Measurements from ENCODE around the gene CRTAP. TPM values are rescaled to one million over a fixed set of nuclear protein-coding genes. Genes with fewer than 3 reads are reported as not detected.
A peak's percentile ranks its signal among the peaks of the same experiment; 100 is the strongest.

The CRTAP gene
- total RNA-seq, 1 donor from 2014 or later = 147 TPM

DNA sequence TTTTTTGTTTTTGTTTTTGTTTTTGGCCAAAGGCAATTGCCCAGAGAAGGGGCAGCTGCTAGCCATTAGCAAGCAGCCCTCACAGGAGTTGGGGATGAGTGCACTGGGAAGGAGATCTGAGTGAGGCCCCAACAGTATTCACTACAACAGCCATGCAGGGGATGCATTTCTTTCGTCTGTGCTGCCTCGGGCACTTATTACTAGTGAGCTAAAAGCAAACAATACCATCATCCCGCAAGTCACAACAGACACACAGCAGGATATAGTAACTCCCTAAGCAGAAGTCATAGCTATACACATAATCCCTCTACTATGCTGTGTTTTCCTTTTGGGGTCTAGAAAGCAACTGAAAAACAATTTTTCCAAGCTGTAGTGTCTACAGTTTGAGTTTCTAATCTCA, 27.2 kb downstream of the CRTAP start:
- H3K9me3 Mint-ChIP-seq = no peaks in the 10 kb centered on the region
- H3K4me1 Mint-ChIP-seq = peaks cover 11% of the 10 kb centered on the region
- H3K36me3 Mint-ChIP-seq (ENCODE audit: low read depth) = peaks cover 40% of the 10 kb centered on the region

DNA sequence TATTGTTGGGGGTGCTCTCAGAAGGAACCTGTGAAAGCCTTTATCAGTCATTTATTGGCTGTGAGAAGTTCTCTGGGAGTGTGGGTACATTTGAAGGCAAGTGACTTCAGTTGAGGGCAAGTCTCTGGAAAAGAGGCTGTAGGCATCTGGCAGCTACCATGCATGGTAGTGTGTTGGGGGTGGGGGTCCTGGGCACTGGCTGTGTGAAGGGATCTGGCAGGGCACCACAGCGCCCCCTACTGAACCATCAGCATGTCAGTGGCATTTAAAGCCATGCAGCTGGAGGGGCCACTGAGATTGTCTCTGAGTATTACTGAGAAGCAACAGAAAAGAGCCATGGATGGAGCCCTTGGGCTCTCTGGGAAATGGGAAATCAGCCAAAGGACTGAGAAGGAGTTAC, 30.6 kb downstream of the CRTAP start:
- Mint-ChIP-seq H3K36me3 (ENCODE audit: low read depth) (peaks cover 40% of the 10 kb centered on the region), H3K4me1 (peaks cover 20% of the 10 kb centered on the region), H3K9me3 (no peaks in the 10 kb centered on the region), H3K27me3 (ENCODE audit: low read depth) (no peaks in the 10 kb centered on the region), H3K27ac (ENCODE audit: unreplicated experiment) (no peak overlapping the region), H3K4me3 (no peak overlapping the region)
- DNase-seq (ENCODE audit: low read depth, low spot score) = no peak
- TF ChIP-seq, protein P1, sequence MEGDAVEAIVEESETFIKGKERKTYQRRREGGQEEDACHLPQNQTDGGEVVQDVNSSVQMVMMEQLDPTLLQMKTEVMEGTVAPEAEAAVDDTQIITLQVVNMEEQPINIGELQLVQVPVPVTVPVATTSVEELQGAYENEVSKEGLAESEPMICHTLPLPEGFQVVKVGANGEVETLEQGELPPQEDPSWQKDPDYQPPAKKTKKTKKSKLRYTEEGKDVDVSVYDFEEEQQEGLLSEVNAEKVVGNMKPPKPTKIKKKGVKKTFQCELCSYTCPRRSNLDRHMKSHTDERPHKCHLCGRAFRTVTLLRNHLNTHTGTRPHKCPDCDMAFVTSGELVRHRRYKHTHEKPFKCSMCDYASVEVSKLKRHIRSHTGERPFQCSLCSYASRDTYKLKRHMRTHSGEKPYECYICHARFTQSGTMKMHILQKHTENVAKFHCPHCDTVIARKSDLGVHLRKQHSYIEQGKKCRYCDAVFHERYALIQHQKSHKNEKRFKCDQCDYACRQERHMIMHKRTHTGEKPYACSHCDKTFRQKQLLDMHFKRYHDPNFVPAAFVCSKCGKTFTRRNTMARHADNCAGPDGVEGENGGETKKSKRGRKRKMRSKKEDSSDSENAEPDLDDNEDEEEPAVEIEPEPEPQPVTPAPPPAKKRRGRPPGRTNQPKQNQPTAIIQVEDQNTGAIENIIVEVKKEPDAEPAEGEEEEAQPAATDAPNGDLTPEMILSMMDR (conservative IDR thresholded peaks at IDR 0.05) = peak; percentile 33

More for the DNA sequence above, 27.2 kb downstream of the CRTAP start:
- no peaks in the 10 kb centered on the region for H3K27me3 Mint-ChIP-seq (ENCODE audit: low read depth)
- TF ChIP-seq, protein P1 (conservative IDR thresholded peaks at IDR 0.05) = no peak
- H3K4me3 Mint-ChIP-seq = no peak overlapping the region
- H3K27ac Mint-ChIP-seq (ENCODE audit: unreplicated experiment) = no peak overlapping the region
- DNase-seq (ENCODE audit: low read depth, low spot score) = no peak

DNA sequence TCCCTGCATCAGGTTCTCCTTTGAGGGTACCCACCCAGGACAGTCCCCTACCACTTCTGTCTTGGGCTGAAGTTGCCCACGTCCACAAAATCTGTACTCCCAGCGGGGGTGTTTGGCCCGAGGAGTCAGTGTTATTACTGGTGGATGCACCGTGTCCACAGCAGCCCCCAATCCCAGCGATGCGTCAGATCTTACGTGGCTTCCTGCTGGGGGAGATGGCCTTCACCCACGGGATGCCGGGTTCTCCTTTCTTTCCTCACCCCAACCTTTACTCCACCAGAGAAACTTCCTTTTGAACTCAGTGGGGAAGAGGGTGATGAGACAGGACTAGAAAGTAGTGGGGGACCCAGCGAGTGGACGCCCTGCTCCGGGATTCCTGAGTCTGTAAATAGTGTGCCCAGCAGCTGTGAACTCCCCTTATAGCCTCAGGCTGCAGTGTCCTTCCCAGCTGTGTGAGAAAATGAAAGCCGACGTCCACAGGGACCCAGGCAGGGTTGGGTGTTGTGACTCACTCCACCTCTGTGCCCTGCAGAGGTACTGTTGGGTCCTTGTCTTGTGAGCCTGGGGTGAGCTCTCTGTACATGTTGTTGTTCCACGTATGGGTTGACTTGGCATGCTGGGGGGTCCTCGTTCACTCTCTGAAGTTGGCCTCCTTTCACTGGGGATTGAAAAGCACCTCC, 31.5 kb downstream of the CRTAP start:
- Mint-ChIP-seq H3K36me3 (ENCODE audit: low read depth) (peaks cover 40% of the 10 kb centered on the region), H3K27ac (ENCODE audit: unreplicated experiment) (no peak overlapping the region), H3K4me3 (no peak overlapping the region), H3K27me3 (ENCODE audit: low read depth) (no peaks in the 10 kb centered on the region), H3K4me1 (peaks cover 20% of the 10 kb centered on the region), H3K9me3 (no peaks in the 10 kb centered on the region)
- TF ChIP-seq, protein P1 (conservative IDR thresholded peaks at IDR 0.05) = no peak
- DNase-seq (ENCODE audit: low read depth, low spot score) = no peak

DNA sequence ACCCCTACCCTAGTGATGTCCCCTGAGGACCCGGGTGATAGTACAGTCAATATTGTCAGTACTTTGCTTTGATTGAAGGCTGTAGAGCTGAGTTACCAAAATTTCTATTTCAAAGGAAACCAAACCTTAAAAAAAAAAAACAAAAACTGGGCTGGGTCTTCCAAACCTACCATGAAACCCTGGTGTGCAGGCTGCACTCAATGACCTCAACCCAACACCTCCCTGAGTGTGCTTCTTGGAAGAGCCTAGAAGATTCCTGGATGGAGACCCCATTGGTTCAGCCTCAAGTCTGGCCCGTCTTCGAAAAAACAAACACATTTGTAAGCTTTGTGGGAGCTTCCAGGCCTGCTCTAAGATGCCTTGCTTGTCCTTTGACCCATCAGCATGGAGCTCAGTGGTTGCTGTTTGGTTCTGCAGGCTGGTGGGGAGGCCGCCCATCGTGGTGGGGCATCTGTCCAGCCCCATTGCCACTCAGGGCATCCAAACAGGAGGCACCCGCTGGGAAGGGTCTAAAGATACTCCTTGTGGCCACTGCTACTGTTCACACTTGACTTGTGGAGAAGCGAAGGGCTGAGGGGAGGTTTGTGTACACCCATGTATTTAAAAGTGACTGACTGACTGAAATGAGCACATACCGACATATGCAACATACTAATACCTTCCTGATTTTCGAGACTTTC, 32.2 kb downstream of the CRTAP start:
- Mint-ChIP-seq H3K27me3 (ENCODE audit: low read depth) (no peaks in the 10 kb centered on the region), H3K9me3 (no peaks in the 10 kb centered on the region), H3K36me3 (ENCODE audit: low read depth) (peaks cover 40% of the 10 kb centered on the region), H3K27ac (ENCODE audit: unreplicated experiment) (no peak overlapping the region), H3K4me3 (no peak overlapping the region), H3K4me1 (peaks cover 14% of the 10 kb centered on the region)
- TF ChIP-seq, protein P1 (conservative IDR thresholded peaks at IDR 0.05) = no peak
- no peak for DNase-seq (ENCODE audit: low read depth, low spot score)

DNA sequence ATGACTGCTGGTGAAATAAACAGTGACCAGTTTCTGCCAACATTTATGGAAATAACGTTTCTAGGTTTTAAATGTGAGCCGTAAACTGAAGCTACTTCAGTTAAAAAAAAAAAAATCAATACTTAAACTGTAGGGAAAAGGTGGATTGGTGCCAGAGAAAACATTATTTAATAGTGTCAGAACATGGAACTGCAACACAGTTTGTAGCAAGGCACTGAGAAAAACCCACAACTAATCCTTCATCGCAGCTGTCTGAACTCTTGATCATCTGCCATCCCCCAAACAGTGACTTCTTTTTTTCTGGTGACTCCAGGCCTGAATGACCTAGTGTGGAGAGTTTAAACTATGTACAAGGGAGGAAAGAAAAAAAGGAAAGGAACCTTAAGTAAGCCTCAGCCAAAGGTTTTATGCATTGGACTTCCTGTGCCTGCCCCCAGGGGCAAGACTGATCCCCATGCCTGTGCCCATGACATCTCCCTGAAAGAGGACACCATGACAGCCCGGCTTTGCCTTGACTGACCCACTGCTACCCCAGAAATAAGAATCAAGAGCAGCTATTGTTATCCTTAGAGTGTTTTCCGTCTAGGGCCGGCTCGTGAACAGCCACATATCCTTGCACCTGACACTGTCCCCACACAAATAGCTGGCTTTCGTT, 33.1 kb downstream of the CRTAP start:
- H3K36me3 Mint-ChIP-seq (ENCODE audit: low read depth) = peaks cover 33% of the 10 kb centered on the region
- TF ChIP-seq, protein P1 (conservative IDR thresholded peaks at IDR 0.05) = no peak
- DNase-seq (ENCODE audit: low read depth, low spot score) = no peak

More for the DNA sequence above, 33.1 kb downstream of the CRTAP start:
- no peaks in the 10 kb centered on the region for H3K27me3 Mint-ChIP-seq (ENCODE audit: low read depth)
- H3K4me1 Mint-ChIP-seq = peaks cover 14% of the 10 kb centered on the region
- no peak overlapping the region for H3K27ac Mint-ChIP-seq (ENCODE audit: unreplicated experiment)
- H3K9me3 Mint-ChIP-seq = no peaks in the 10 kb centered on the region
- H3K4me3 Mint-ChIP-seq = no peak overlapping the region
